Measurements from ENCODE around the gene PIK3CB.

PIK3CB gene

GRCh38 chr3:138673641-138674530 is 160.8 kb downstream of the PIK3CB start:
- Histone ChIP-seq H3K4me3 (ENCODE audit: insufficient read depth, low read length, poor library complexity, severe bottlenecking) (no peak overlapping the region), H3K27ac (ENCODE audit: low read depth, low read length) (no peak overlapping the region)

DNA sequence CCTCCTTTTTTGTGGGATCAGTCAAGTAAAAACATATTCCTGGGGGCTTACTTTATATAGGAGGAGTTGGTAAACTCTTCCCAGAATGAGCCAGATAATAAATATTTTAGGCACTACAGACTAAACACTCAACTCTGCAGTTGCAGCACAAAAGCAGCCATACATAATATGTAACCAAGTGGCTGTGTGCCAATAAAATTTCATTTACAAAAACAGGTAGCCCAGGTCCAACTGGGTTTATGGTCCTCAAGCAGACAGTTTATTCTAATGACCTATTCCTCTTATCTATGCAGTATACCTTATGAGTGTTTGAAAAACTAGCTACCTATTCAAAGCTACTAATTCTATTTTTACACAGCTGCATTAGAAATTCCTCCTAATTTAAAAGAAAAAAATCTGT is 164.3 kb downstream of the PIK3CB start:
- Histone ChIP-seq H3F3A (ENCODE audit: insufficient read depth) (no peaks in the 10 kb centered on the region), H3K4me2 (ENCODE audit: low read depth, low read length, poor library complexity, severe bottlenecking) (no peak overlapping the region), H2AFZ (ENCODE audit: low read depth, low read length, severe bottlenecking) (no peak overlapping the region), H3K27ac (ENCODE audit: low read depth, low read length) (no peak overlapping the region), H4K20me1 (ENCODE audit: low read depth, low read length) (no peaks in the 10 kb centered on the region), H3K4me3 (ENCODE audit: insufficient read depth, low read length, poor library complexity, severe bottlenecking) (no peak overlapping the region), H3K9me2 (replicated peaks; ENCODE audit: insufficient read depth, low read length) (no peaks in the 10 kb centered on the region), H3K27me3 (ENCODE audit: low read length) (no peaks in the 10 kb centered on the region), H3K79me2 (ENCODE audit: insufficient read depth, low read length) (no peaks in the 10 kb centered on the region), H3K9ac (ENCODE audit: low read length) (no peak overlapping the region), H3K36me3 (ENCODE audit: low read length) (peaks cover 7% of the 10 kb centered on the region; the same call in 1 of the 2 replicates), H3K9me3 (ENCODE audit: insufficient read depth, low read length) (0 out of 2 replicates have a peak, but pooled peaks cover 2% of the 10 kb centered on the region)
- TF ChIP-seq CTCF (IDR thresholded peaks at IDR 0.05; ENCODE audit: insufficient read depth, low read length, poor library complexity, severe bottlenecking), result no peak
- TF ChIP-seq EZH2phosphoT487 (conservative IDR thresholded peaks at IDR 0.05; ENCODE audit: low read length), result no peak

More at GRCh38 chr3:138673641-138674530, 160.8 kb downstream of the PIK3CB start:
- Histone ChIP-seq H3K9me3 (ENCODE audit: insufficient read depth, low read length) (peaks cover 11% of the 10 kb centered on the region; the same call in 1 of the 2 replicates), H3K79me2 (ENCODE audit: insufficient read depth, low read length) (no peaks in the 10 kb centered on the region), H3K9me2 (replicated peaks; ENCODE audit: insufficient read depth, low read length) (no peaks in the 10 kb centered on the region), H3K27me3 (ENCODE audit: low read length) (no peaks in the 10 kb centered on the region), H4K20me1 (ENCODE audit: low read depth, low read length) (no peaks in the 10 kb centered on the region), H3F3A (ENCODE audit: insufficient read depth) (no peaks in the 10 kb centered on the region), H2AFZ (ENCODE audit: low read depth, low read length, severe bottlenecking) (no peak overlapping the region), H3K4me2 (ENCODE audit: low read depth, low read length, poor library complexity, severe bottlenecking) (no peak overlapping the region), H3K9ac (ENCODE audit: low read length) (no peak overlapping the region), H3K36me3 (ENCODE audit: low read length) (peaks cover 24% of the 10 kb centered on the region)
- TF ChIP-seq EZH2phosphoT487 (conservative IDR thresholded peaks at IDR 0.05; ENCODE audit: low read length) (no peak), CTCF (IDR thresholded peaks at IDR 0.05; ENCODE audit: insufficient read depth, low read length, poor library complexity, severe bottlenecking) (no peak)

DNA sequence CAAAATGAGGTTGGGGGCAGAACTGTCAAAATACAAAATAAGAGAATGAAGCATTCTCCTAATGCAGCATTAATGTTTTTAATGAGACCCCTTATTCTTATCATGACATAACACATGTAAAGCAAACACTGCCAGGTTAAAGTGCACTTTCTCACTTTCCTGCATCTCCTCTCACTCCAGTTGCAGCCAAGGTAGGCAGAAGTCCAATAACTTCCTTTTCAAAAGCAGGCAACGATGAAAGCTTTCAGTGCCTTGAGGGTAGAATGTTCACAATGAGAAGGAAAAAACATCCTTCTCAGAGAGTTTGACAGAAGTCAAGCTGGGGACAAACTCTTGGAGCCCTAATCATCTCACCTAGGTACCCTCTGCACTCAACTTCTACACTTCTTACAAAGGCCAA is 166.6 kb downstream of the PIK3CB start:
- no peaks in the 10 kb centered on the region for H3K9me2 ChIP-seq (replicated peaks; ENCODE audit: insufficient read depth, low read length)
- H3K79me2 ChIP-seq (ENCODE audit: insufficient read depth, low read length), result no peaks in the 10 kb centered on the region
- no peak for TF ChIP-seq EZH2phosphoT487 (conservative IDR thresholded peaks at IDR 0.05; ENCODE audit: low read length)
- no peaks in the 10 kb centered on the region for H4K20me1 ChIP-seq (ENCODE audit: low read depth, low read length)
- H3K9me3 ChIP-seq (ENCODE audit: insufficient read depth, low read length), result no peaks in the 10 kb centered on the region
- no peaks in the 10 kb centered on the region for H3K27me3 ChIP-seq (ENCODE audit: low read length)
- no peak overlapping the region for H3K9ac ChIP-seq (ENCODE audit: low read length)
- H2AFZ ChIP-seq (ENCODE audit: low read depth, low read length, severe bottlenecking), result no peak overlapping the region
- H3K4me3 ChIP-seq (ENCODE audit: insufficient read depth, low read length, poor library complexity, severe bottlenecking), result no peak overlapping the region
- H3K27ac ChIP-seq (ENCODE audit: low read depth, low read length), result no peak overlapping the region
- no peaks in the 10 kb centered on the region for H3F3A ChIP-seq (ENCODE audit: insufficient read depth)
- peaks cover 14% of the 10 kb centered on the region for H3K36me3 ChIP-seq (ENCODE audit: low read length)
- H3K4me2 ChIP-seq (ENCODE audit: low read depth, low read length, poor library complexity, severe bottlenecking), result no peak overlapping the region

- Histone ChIP-seq H3K27me3 (ENCODE audit: low read length) (no peaks in the 10 kb centered on the region), H4K20me1 (ENCODE audit: low read depth, low read length) (no peaks in the 10 kb centered on the region), H3K9ac (ENCODE audit: low read length) (no peak overlapping the region), H3K36me3 (ENCODE audit: low read length) (peaks cover 3% of the 10 kb centered on the region; the same call in 1 of the 2 replicates), H3K27ac (ENCODE audit: low read depth, low read length) (no peak overlapping the region), H3F3A (ENCODE audit: insufficient read depth) (no peaks in the 10 kb centered on the region), H3K9me3 (ENCODE audit: insufficient read depth, low read length) (no peaks in the 10 kb centered on the region), H2AFZ (ENCODE audit: low read depth, low read length, severe bottlenecking) (no peak overlapping the region), H3K9me2 (replicated peaks; ENCODE audit: insufficient read depth, low read length) (no peaks in the 10 kb centered on the region), H3K79me2 (ENCODE audit: insufficient read depth, low read length) (no peaks in the 10 kb centered on the region), H3K4me2 (ENCODE audit: low read depth, low read length, poor library complexity, severe bottlenecking) (no peak overlapping the region), H3K4me3 (ENCODE audit: insufficient read depth, low read length, poor library complexity, severe bottlenecking) (no peak overlapping the region)
- TF ChIP-seq CTCF (IDR thresholded peaks at IDR 0.05; ENCODE audit: insufficient read depth, low read length, poor library complexity, severe bottlenecking), result no peak
- TF ChIP-seq EZH2phosphoT487 (conservative IDR thresholded peaks at IDR 0.05; ENCODE audit: low read length), result no peak
Observed at GRCh38 chr3:138657508-138657907, 177.2 kb downstream of the PIK3CB start.
